Ishikawa (cell line): ENCODE measurements around the gene TTLL7.

Experiments
- CEBPB ChIP-seq: IDR thresholded peaks from 2 replicates; pipeline ENCODE4 v1.6.1; 2012
- CREB1 ChIP-seq: IDR thresholded peaks from 2 replicates; pipeline ENCODE4 v1.6.1; 2012; ENCODE audit warnings: low read depth
- EGR1 ChIP-seq: IDR thresholded peaks from 2 replicates; pipeline ENCODE4 v1.6.1; 2012
- EP300 ChIP-seq: IDR thresholded peaks from 2 replicates; pipeline ENCODE4 v1.6.1; 2012; ENCODE audit warnings: borderline replicate concordance
- FOXM1 ChIP-seq: IDR thresholded peaks from 2 replicates; pipeline ENCODE4 v1.6.1; 2012; ENCODE audit warnings: low read depth, borderline replicate concordance
- NFIC ChIP-seq: IDR thresholded peaks from 2 replicates; pipeline ENCODE4 v1.6.1; 2012
- RAD21 ChIP-seq: IDR thresholded peaks from 2 replicates; pipeline ENCODE4 v1.6.1; 2012; ENCODE audit warnings: low read depth
- REST ChIP-seq: IDR thresholded peaks from 2 replicates; pipeline ENCODE4 v1.6.1; 2012; ENCODE audit warnings: low read depth, mild to moderate bottlenecking
- TAF1 ChIP-seq: IDR thresholded peaks from 2 replicates; pipeline ENCODE4 v1.6.1; 2012; ENCODE audit warnings: low read depth, mild to moderate bottlenecking
- TCF12 ChIP-seq: IDR thresholded peaks from 2 replicates; pipeline ENCODE4 v1.6.1; 2012; ENCODE audit warnings: low read depth
- TEAD4 ChIP-seq: IDR thresholded peaks from 2 replicates; pipeline ENCODE4 v1.6.1; 2012
- YY1 ChIP-seq: IDR thresholded peaks from 2 replicates; pipeline ENCODE4 v1.6.1; 2012; ENCODE audit warnings: low read depth
- ZBTB7A ChIP-seq: IDR thresholded peaks from 2 replicates; pipeline ENCODE4 v1.6.1; 2012; ENCODE audit warnings: low read depth
- TF ChIP-seq, protein P1 (sequence below): IDR thresholded peaks from 2 replicates; pipeline ENCODE4 v1.6.1; 2012
- TF ChIP-seq, protein P2 (sequence below): IDR thresholded peaks from 2 replicates; pipeline ENCODE4 v1.6.1; 2012

Gene TTLL7

GRCh38 chr1:83920320-83920719 lies 78.6 kb downstream of the TTLL7 start:
- TF ChIP-seq, protein P1, sequence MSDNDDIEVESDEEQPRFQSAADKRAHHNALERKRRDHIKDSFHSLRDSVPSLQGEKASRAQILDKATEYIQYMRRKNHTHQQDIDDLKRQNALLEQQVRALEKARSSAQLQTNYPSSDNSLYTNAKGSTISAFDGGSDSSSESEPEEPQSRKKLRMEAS, result no peak
- TF ChIP-seq, protein P2, sequence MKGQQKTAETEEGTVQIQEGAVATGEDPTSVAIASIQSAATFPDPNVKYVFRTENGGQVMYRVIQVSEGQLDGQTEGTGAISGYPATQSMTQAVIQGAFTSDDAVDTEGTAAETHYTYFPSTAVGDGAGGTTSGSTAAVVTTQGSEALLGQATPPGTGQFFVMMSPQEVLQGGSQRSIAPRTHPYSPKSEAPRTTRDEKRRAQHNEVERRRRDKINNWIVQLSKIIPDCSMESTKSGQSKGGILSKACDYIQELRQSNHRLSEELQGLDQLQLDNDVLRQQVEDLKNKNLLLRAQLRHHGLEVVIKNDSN, result no peak
- no peak for TF ChIP-seq TAF1
- no peak for TF ChIP-seq CEBPB
- TF ChIP-seq EP300, result no peak
- no peak for TF ChIP-seq NFIC
- no peak for TF ChIP-seq RAD21
- TF ChIP-seq FOXM1, result no peak

- no peak for TF ChIP-seq CEBPB
- TF ChIP-seq TEAD4, result no peak
- no peak for TF ChIP-seq TAF1
- no peak for TF ChIP-seq RAD21
- TF ChIP-seq REST, result no peak
- TF ChIP-seq NFIC, result no peak
- TF ChIP-seq FOXM1, result no peak
- no peak for TF ChIP-seq ZBTB7A
- TF ChIP-seq, protein P2, result no peak
- TF ChIP-seq, protein P1, result no peak
- TF ChIP-seq YY1, result no peak
- TF ChIP-seq CREB1, result no peak
- no peak for TF ChIP-seq TCF12
- TF ChIP-seq EGR1, result no peak
- TF ChIP-seq EP300, result no peak
Measured at GRCh38 chr1:83919872-83920271, 79.1 kb downstream of the TTLL7 start.

GRCh38 chr1:83918688-83919285 lies 80.1 kb downstream of the TTLL7 start:
- TF ChIP-seq REST (no peak), NFIC (no peak), EP300 (no peak), TCF12 (no peak), CREB1 (no peak), FOXM1 (no peak), YY1 (no peak)
- TF ChIP-seq, protein P1, result no peak
- TF ChIP-seq, protein P2, result no peak

DNA sequence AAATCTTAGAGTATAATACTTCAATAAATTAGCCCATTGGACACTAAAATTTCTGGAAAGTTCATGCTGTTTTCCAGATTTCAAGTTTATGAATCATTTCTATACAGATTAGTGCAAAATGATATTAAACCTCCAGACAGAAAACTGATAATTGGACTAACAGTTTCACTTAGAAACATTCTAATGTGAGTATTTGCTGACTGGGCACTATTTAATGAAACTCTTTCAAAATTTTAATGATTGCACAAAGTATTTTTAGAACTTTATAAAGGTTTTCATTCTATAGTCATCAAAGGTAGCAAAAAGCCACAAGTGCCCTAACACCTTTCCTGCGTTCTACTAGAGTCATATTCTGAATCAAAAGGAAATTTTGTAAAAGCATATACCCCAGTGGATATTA lies 81.0 kb downstream of the TTLL7 start:
- no peak for TF ChIP-seq TEAD4
- no peak for TF ChIP-seq ZBTB7A
- no peak for TF ChIP-seq FOXM1
- TF ChIP-seq CEBPB, result no peak
- no peak for TF ChIP-seq TAF1
- TF ChIP-seq REST, result no peak
- TF ChIP-seq NFIC, result no peak
- no peak for TF ChIP-seq EP300
- no peak for TF ChIP-seq CREB1
- TF ChIP-seq YY1, result no peak
- TF ChIP-seq EGR1, result no peak
- TF ChIP-seq, protein P2, result no peak
- TF ChIP-seq RAD21, result no peak
- no peak for TF ChIP-seq TCF12
